OCI-LY3 (cell line): ENCODE results near the gene KDM4C.

Experiments used
- H2AFZ ChIP-seq: fragments of 200-600, 300-600 bp; shearing (Covaris generic); 2 replicates; pipeline ENCODE4 v1.6.0; 2014; ENCODE audit warnings: antibody characterized with exemption, low read depth, low read length
- H3K27ac ChIP-seq: fragments of 200-600, 300-600 bp; sonication (generic); 2 replicates; pipeline ENCODE4 v1.5.1; 2014; ENCODE audit warnings: mild to moderate bottlenecking, low read length, moderate library complexity, mixed read lengths
- H3K27me3 ChIP-seq: fragments of 200-600, 300-600 bp; sonication (generic); 2 replicates; pipeline ENCODE4 v1.6.1; 2014; ENCODE audit warnings: low read depth, low read length, mixed read lengths
- H3K36me3 ChIP-seq: fragments of 200-600, 300-600 bp; sonication (generic); replicated peaks from 2 replicates; pipeline ENCODE3; 2014; ENCODE audit warnings: low read depth, low read length, mixed read lengths
- H3K4me1 ChIP-seq: fragments of 300-600, 200-600 bp; sonication (generic); 2 replicates; pipeline ENCODE4 v1.6.1; 2014; ENCODE audit warnings: low read length, mixed read lengths
- H3K4me2 ChIP-seq: fragments of 200-600, 300-600 bp; sonication (generic); 2 replicates; pipeline ENCODE4 v1.6.1; 2014; ENCODE audit warnings: low read length, mixed read lengths
- H3K4me3 ChIP-seq: fragments of 300-600, 200-600 bp; sonication (generic); 2 replicates; pipeline ENCODE4 v1.5.1; 2014; ENCODE audit warnings: antibody characterized with exemption, mild to moderate bottlenecking, low read length, moderate library complexity
- H3K79me2 ChIP-seq: fragments of 300-600, 200-600 bp; shearing (Covaris generic); 2 replicates; pipeline ENCODE4 v1.6.1; 2014; ENCODE audit warnings: mild to moderate bottlenecking, low read length, mixed read lengths
- H3K9ac ChIP-seq: fragments of 300-600, 200-600 bp; shearing (Covaris generic); 2 replicates; pipeline ENCODE4 v1.6.0; 2014; ENCODE audit warnings: mild to moderate bottlenecking, low read length, moderate library complexity
- H3K9me3 ChIP-seq: fragments of 200-600, 300-600 bp; shearing (Covaris generic); 2 replicates; pipeline ENCODE4 v1.6.1; 2014; ENCODE audit warnings: low read length, mixed read lengths; ENCODE audit not compliant: insufficient read depth
- H4K20me1 ChIP-seq: fragments of 200-600, 300-600 bp; sonication (generic); 2 replicates; pipeline ENCODE4 v1.6.1; 2016; ENCODE audit warnings: low read length, mixed read lengths; ENCODE audit not compliant: insufficient read depth
- EZH2phosphoT487 ChIP-seq: fragments of 200-600 bp; shearing (Covaris generic); IDR thresholded peaks from 2 replicates; pipeline ENCODE4 v1.6.1; 2018; ENCODE audit warnings: antibody characterized with exemption, mixed run types, low read depth
- TF ChIP-seq, protein P1 (sequence below): fragments of 200-600, 300-600 bp; sonication (generic); IDR thresholded peaks from 2 replicates; pipeline ENCODE4 v1.5.1; 2014; ENCODE audit warnings: antibody characterized with exemption, low read length, low read depth

Gene KDM4C

DNA sequence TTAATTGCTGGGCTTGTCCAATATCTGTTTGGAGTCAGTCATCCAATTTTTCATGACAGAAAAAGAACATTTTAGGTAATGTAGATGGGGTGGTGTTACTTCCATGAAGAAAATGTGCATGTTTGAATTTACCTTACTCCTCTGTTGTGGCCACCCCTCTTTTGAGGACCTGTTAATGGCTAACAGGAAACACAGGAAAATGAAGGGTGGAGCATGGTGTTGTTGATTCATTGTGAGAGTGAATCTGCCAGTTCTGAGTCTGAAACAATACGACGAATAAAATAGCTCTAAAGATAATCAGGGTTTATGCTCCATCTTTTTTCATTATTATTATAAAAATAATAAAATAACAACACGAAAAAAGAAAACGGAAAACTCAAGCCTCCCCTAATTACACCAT lies 335.3 kb downstream of the KDM4C start:
- Histone ChIP-seq H3K9me3 (no peaks in the 10 kb centered on the region), H3K79me2 (no peaks in the 10 kb centered on the region), H3K27ac (no peak overlapping the region), H2AFZ (no peak overlapping the region), H4K20me1 (0 out of 2 replicates have a peak, but pooled peaks cover 3% of the 10 kb centered on the region), H3K9ac (no peak overlapping the region), H3K4me3 (no peak overlapping the region), H3K36me3 (no peaks in the 10 kb centered on the region), H3K27me3 (no peaks in the 10 kb centered on the region), H3K4me1 (peaks cover 10% of the 10 kb centered on the region), H3K4me2 (no peak overlapping the region)
- TF ChIP-seq EZH2phosphoT487 = no peak
- TF ChIP-seq, protein P1, sequence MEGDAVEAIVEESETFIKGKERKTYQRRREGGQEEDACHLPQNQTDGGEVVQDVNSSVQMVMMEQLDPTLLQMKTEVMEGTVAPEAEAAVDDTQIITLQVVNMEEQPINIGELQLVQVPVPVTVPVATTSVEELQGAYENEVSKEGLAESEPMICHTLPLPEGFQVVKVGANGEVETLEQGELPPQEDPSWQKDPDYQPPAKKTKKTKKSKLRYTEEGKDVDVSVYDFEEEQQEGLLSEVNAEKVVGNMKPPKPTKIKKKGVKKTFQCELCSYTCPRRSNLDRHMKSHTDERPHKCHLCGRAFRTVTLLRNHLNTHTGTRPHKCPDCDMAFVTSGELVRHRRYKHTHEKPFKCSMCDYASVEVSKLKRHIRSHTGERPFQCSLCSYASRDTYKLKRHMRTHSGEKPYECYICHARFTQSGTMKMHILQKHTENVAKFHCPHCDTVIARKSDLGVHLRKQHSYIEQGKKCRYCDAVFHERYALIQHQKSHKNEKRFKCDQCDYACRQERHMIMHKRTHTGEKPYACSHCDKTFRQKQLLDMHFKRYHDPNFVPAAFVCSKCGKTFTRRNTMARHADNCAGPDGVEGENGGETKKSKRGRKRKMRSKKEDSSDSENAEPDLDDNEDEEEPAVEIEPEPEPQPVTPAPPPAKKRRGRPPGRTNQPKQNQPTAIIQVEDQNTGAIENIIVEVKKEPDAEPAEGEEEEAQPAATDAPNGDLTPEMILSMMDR = no peak

DNA sequence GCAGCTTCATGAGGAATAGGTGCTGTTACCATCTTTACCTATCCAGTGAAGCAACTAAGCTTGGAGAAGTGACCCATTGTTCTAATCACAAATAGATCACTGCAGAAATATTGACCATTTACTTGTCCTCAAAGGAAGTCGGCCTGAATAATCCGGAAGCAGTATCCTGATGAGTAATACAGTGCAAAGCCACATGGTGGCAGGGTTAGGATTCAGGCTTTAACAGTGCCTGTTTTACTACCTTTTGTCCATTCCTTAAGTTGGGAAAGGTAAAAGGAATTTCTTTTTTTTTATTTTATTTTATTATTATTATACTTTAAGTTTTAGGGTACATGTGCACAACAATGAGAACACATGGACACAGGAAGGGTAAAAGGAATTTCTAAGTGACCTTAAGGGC lies 336.3 kb downstream of the KDM4C start:
- Histone ChIP-seq H2AFZ (no peak overlapping the region), H3K9ac (no peak overlapping the region), H4K20me1 (0 out of 2 replicates have a peak, but pooled peaks cover 3% of the 10 kb centered on the region), H3K4me3 (no peak overlapping the region), H3K79me2 (no peaks in the 10 kb centered on the region), H3K9me3 (no peaks in the 10 kb centered on the region), H3K27ac (no peak overlapping the region), H3K36me3 (peaks cover under 1% of the 10 kb centered on the region), H3K4me2 (no peak overlapping the region), H3K27me3 (no peaks in the 10 kb centered on the region), H3K4me1 (peaks cover 10% of the 10 kb centered on the region)
- TF ChIP-seq EZH2phosphoT487 = no peak
- TF ChIP-seq, protein P1 = no peak

DNA sequence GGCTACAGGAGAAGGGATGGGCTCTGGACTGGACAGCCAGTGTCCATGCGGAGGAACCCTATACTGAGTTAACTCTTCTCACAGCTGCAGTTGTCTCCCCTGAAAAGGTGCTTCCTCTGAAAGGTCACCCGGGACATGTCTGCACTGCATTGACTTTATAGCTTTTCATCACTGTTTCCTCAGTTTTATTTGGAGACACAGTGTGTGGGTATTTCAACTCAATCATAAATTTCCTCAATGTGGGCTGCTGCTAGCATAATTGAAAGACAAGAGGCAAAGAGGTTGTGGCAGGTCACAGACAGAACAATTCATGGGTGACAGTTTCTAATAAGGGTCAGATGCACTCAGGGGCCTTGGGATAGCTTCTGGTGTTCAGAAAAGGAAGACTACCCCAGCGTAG lies 336.8 kb downstream of the KDM4C start:
- Histone ChIP-seq H3K36me3 (peaks cover 3% of the 10 kb centered on the region), H3K27ac (no peak overlapping the region), H4K20me1 (0 out of 2 replicates have a peak, but pooled peaks cover 3% of the 10 kb centered on the region), H3K79me2 (no peaks in the 10 kb centered on the region), H3K9ac (no peak overlapping the region), H3K4me2 (0 out of 2 replicates have a peak overlapping the region, but pooled peaks have one; percentile 21), H3K4me3 (no peak overlapping the region), H3K4me1 (peaks cover 10% of the 10 kb centered on the region), H3K27me3 (no peaks in the 10 kb centered on the region), H2AFZ (no peak overlapping the region), H3K9me3 (peaks cover 4% of the 10 kb centered on the region; the same call in 1 of the 2 replicates)
- TF ChIP-seq, protein P1 = no peak
- no peak for TF ChIP-seq EZH2phosphoT487

DNA sequence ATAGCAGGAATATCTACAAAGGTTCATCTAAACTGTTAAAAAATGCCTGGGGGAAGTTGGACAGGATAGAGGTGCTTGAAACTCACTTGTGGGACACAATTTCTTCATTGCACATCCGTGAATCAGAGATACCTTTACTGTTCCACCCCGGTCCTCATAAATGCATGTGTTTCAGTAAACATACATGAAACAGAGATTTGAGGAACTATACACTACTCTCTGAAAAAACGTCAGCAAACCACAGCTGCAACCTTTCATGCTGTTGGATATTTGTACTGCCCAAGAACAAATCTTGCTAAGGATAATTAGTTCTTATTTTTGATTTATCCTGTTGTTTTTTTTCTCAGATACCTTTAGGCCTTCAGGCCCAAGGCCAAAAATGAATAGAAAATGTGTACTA lies 337.3 kb downstream of the KDM4C start:
- Histone ChIP-seq H3K9ac (no peak overlapping the region), H3K4me2 (peak overlapping the region; percentile 21; the same call in 1 of the 2 replicates), H2AFZ (no peak overlapping the region), H3K27ac (no peak overlapping the region), H3K4me1 (peaks cover 10% of the 10 kb centered on the region), H3K79me2 (no peaks in the 10 kb centered on the region), H4K20me1 (0 out of 2 replicates have a peak, but pooled peaks cover 3% of the 10 kb centered on the region), H3K4me3 (no peak overlapping the region), H3K27me3 (no peaks in the 10 kb centered on the region), H3K36me3 (peaks cover 3% of the 10 kb centered on the region), H3K9me3 (peaks cover 4% of the 10 kb centered on the region; the same call in 1 of the 2 replicates)
- TF ChIP-seq, protein P1 = no peak
- no peak for TF ChIP-seq EZH2phosphoT487
